Measurements from ENCODE around the gene CCND2. TPM values are rescaled to one million over a fixed set of nuclear protein-coding genes. Genes with fewer than 3 reads are reported as not detected.

CCND2 gene
- total and polyA plus RNA-seq, 2 of the 4 experiments (the other 2 are of a cell fraction), result 1.1 to 2.3 TPM

DNA sequence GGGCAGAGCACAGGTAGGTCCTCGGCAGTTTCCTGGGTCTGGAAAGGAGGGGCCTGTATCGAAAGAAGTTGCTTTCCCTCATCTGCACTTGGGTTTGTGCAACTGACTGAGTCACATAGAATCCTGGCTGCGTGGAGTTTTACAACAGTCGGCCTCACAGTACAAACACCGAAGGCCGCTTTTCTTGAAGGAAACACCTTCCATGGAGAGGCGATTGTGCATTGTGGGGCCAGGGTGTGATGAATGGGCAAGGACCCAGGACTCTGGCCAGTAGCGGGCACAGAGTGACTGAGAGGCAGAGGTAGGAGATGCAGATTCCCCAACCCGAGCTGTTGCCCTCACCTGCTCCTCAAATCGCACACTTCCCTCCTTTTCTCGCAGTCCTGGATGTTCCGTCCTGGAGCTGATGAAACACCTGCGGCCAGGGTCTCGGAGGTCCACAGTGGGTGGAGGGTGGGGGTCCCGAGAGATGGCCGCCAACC, 7.7 kb downstream of the CCND2 start:
- H3K9me1 ChIP-seq (ENCODE audit: insufficient read depth, low read length), result no peaks in the 10 kb centered on the region
- H4K8ac ChIP-seq (ENCODE audit: low read depth in 2 of 2, low read length in 2 of 2), result no peak overlapping the region
- no peak overlapping the region for H3K14ac ChIP-seq (replicated peaks; ENCODE audit: low read depth, low read length)
- H4K91ac ChIP-seq (ENCODE audit: insufficient read depth, low read depth, low read length), result no peak overlapping the region
- no peaks in the 10 kb centered on the region for H4K20me1 ChIP-seq (ENCODE audit: insufficient read depth, low read length)
- no peak overlapping the region for H2BK5ac ChIP-seq (ENCODE audit: low read depth, low read length, poor library complexity, severe bottlenecking)
- no peak overlapping the region for H2BK20ac ChIP-seq (ENCODE audit: low read depth, low read length)
- H2BK120ac ChIP-seq (ENCODE audit: low read depth, low read length), result no peak overlapping the region
- H2BK15ac ChIP-seq (ENCODE audit: low read depth, low read length), result no peak overlapping the region
- dilution Hi-C loops (cut with HindIII; ENCODE audit: low sequenced_read_pairs, unreplicated experiment) (no loop called here), intact Hi-C loops (cut with micrococcal nuclease) (no loop called here), in situ Hi-C loops (cut with MboI; ENCODE audit: low sequenced_read_pairs) (no loop called here)
- no peaks in the 10 kb centered on the region; the same call in 1 of the 2 replicates for H3K36me3 ChIP-seq (ENCODE audit: control insufficient read depth, insufficient read depth, low read length)
- no peak overlapping the region for H3K9ac ChIP-seq (ENCODE audit: low read depth, low read length)
- no peak for ATAC-seq (ENCODE audit: low read depth)
- WGBS, 2 experiments (ENCODE audit: extremely low coverage in 2 of 2, insufficient read length in 1 of 2), result 89% methylated on average over 4 of the region's 16 CpGs; no CpG with 5 or more reads in 1 of the 2 experiments
- no peak overlapping the region for H3K27ac ChIP-seq (ENCODE audit: insufficient read depth, low read length)
- no peak overlapping the region for H2AK5ac ChIP-seq (ENCODE audit: low read depth, low read length)
- no peak overlapping the region for H2AFZ ChIP-seq (replicated peaks; ENCODE audit: low read length, poor library complexity)
- H3K79me1 ChIP-seq (ENCODE audit: low read depth in 1 of 2, low read length in 2 of 2), result no peaks in the 10 kb centered on the region
- no peaks in the 10 kb centered on the region for H3K4me1 ChIP-seq (ENCODE audit: control insufficient read depth, insufficient read depth, low read length)
- H3K4me3 ChIP-seq (ENCODE audit: insufficient read depth, low read depth, low read length), result no peak overlapping the region
- DNase-seq, result no peak
- no peak overlapping the region for H3K4ac ChIP-seq (ENCODE audit: low read depth, low read length)
- H3K27me3 ChIP-seq (ENCODE audit: control insufficient read depth, insufficient read depth, low read length), result peaks cover 3% of the 10 kb centered on the region
- no peak overlapping the region for H4K5ac ChIP-seq (ENCODE audit: low read depth, low read length)
- TF ChIP-seq, protein P1, sequence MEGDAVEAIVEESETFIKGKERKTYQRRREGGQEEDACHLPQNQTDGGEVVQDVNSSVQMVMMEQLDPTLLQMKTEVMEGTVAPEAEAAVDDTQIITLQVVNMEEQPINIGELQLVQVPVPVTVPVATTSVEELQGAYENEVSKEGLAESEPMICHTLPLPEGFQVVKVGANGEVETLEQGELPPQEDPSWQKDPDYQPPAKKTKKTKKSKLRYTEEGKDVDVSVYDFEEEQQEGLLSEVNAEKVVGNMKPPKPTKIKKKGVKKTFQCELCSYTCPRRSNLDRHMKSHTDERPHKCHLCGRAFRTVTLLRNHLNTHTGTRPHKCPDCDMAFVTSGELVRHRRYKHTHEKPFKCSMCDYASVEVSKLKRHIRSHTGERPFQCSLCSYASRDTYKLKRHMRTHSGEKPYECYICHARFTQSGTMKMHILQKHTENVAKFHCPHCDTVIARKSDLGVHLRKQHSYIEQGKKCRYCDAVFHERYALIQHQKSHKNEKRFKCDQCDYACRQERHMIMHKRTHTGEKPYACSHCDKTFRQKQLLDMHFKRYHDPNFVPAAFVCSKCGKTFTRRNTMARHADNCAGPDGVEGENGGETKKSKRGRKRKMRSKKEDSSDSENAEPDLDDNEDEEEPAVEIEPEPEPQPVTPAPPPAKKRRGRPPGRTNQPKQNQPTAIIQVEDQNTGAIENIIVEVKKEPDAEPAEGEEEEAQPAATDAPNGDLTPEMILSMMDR (conservative IDR thresholded peaks at IDR 0.05; ENCODE audit: low read depth, low read length), result no peak
- TF ChIP-seq RCOR1 (IDR thresholded peaks at IDR 0.05; ENCODE audit: insufficient replicate concordance, low read length) (no peak), CHD1 (IDR thresholded peaks at IDR 0.05; ENCODE audit: low read depth, low read length) (no peak), FOS (IDR thresholded peaks at IDR 0.05; ENCODE audit: low read depth, low read length) (no peak), RFX5 (IDR thresholded peaks at IDR 0.05; ENCODE audit: low read depth, low read length) (no peak), CEBPB (IDR thresholded peaks at IDR 0.05; ENCODE audit: low read depth, low read length) (no peak)
- H3K9me3 ChIP-seq (ENCODE audit: control insufficient read depth, insufficient read depth, low read length), result no peaks in the 10 kb centered on the region
- no peak overlapping the region for H3K4me2 ChIP-seq (ENCODE audit: low read depth, low read length)
- ChIA-PET CTCF (no interaction called here), POLR2A (ENCODE audit: unreplicated experiment) (no interaction called here)
- no peak overlapping the region for H2AK9ac ChIP-seq (replicated peaks; ENCODE audit: low read depth, low read length, poor library complexity)
- H3K18ac ChIP-seq (ENCODE audit: low read depth, low read length), result no peak overlapping the region
- H3K56ac ChIP-seq (ENCODE audit: extremely low read depth, insufficient read depth, low read length), result no peak overlapping the region
- H3K23ac ChIP-seq (ENCODE audit: low read depth, low read length), result no peak overlapping the region
- no TSS peak for BruUV-seq (replicated peaks)

Measured in IMR-90 (cell line).